Lower lobe of right lung (tissue), 2 donors: Measurements from ENCODE around the gene CARHSP1. TPM values are rescaled to one million over a fixed set of nuclear protein-coding genes. Genes with fewer than 3 reads are reported as not detected.

Experiments
- ATAC-seq, 2 donors: fragments of 200-7000 bp; cut with Tn5 transposase; one replicate each; pipeline ENCODE4 v1.9.1; 2020 to 2022; ENCODE audit warnings: mild to moderate bottlenecking in 2 of 2, moderate library complexity in 2 of 2
- DNase-seq: peaks from one replicate; pipeline ENCODE4 v3.0.0-alpha.2; 2020
- H3K27ac ChIP-seq: fragments of 200-600 bp; one replicate; pipeline ENCODE4 v1.8.0; 2022
- H3K27me3 ChIP-seq: fragments of 200-600 bp; one replicate; pipeline ENCODE4 v1.8.0; 2022; ENCODE audit warnings: low read depth
- H3K36me3 ChIP-seq: fragments of 200-600 bp; one replicate; pipeline ENCODE4 v1.8.0; 2022; ENCODE audit warnings: mild to moderate bottlenecking
- H3K4me1 ChIP-seq: fragments of 200-600 bp; one replicate; pipeline ENCODE4 v1.8.0; 2022
- H3K4me3 ChIP-seq: fragments of 200-600 bp; one replicate; pipeline ENCODE4 v1.8.0; 2022; ENCODE audit warnings: mild to moderate bottlenecking
- H3K9me3 ChIP-seq: fragments of 200-600 bp; one replicate; pipeline ENCODE4 v1.8.0; 2022
- CTCF ChIP-seq: fragments of 200-600 bp; IDR thresholded peaks from one replicate; pipeline ENCODE4 v1.8.0; 2022; ENCODE audit warnings: antibody characterized with exemption, mild to moderate bottlenecking
- intact Hi-C: fragments of 100-400 bp; cut with DNase I; formaldehyde crosslinking; loops from one replicate; pipeline ENCODE4 v1.11.0; 2022
- total RNA-seq: library from RNA; stranded (reverse); fragmentation: NEBNext Ultra II Directional; extraction: Animal tissue kit (Norgen Biotek cat#: 25700); gene quantifications from one replicate; pipeline ENCODE4 v1.2.1, GENCODE V29; 2021
- donor health status: DM: no; HTN: yes; CAD: no; lungs with severe emphysema.

Gene CARHSP1
- total RNA-seq, 1 donor from 2014 or later: 89.0 TPM

DNA sequence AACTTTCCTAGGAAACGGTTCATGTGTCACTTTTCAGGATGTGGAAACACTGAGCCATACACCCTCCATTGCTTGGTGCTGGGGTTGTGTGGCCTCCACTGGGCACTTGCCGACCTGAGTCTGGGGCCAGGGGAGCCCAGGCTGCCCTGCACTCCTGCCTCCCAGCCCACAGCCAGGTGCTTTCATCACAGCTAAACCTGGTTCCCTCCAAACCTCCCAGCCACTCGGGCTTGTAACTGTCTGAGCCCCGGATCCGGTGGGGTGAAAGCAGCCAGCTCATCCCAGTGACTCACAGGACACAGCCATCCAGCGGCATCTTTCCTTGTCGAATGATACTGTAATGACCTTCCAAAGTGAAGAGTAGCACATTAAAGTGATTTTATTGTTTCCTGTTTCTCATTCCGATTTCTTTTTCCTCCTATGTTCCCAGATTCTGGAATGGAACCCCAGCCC lies 19.8 kb downstream of the CARHSP1 start:
- H3K9me3 ChIP-seq: no peaks in the 10 kb centered on the region
- H3K27me3 ChIP-seq: no peaks in the 10 kb centered on the region
- TF ChIP-seq CTCF: no peak
- peaks cover 43% of the 10 kb centered on the region for H3K4me1 ChIP-seq
- H3K27ac ChIP-seq: no peak overlapping the region
- intact Hi-C loops: no loop called here
- peaks cover 70% of the 10 kb centered on the region for H3K36me3 ChIP-seq
- DNase-seq: no peak
- no peak overlapping the region for H3K4me3 ChIP-seq
- no peak for ATAC-seq

DNA sequence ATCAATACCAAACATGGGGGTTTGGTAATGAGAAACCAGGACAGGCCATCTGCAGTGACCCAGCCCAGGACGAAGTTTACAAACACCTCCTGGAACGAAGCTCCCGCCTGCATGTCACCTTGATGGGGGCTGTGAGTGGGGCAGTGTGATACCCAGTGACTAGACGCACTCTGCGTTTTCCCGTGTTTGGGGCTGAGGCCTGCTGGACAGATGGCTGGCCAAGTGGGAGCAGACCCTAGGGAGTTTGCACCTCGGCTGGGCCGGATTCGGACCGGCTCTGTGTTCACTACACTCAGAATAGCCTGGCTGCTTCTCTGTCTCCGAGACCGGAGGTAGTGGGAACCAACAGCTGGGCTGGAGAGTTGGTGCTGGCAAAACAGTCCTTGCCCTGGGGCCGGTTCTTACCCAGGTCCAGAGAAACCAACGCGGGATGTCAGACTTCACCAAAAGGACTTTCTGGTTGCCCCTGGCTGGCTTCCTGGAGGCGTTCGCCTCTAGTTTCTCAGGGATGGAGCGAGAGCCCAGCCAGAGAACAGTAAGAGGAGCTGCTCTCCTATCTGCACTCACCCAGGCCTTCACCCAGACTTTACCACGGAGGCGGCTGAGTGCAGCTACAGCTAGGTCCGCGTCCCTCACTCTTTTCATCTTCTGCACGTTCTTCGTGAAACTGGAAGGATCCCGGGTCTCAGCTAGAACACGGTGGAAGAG lies 20.4 kb downstream of the CARHSP1 start:
- TF ChIP-seq CTCF: no peak
- H3K27ac ChIP-seq: no peak overlapping the region
- ATAC-seq (no peak), DNase-seq (no peak)
- H3K4me3 ChIP-seq: no peak overlapping the region
- no peaks in the 10 kb centered on the region for H3K27me3 ChIP-seq
- intact Hi-C loops: no loop called here
- H3K4me1 ChIP-seq: peaks cover 40% of the 10 kb centered on the region
- peaks cover 66% of the 10 kb centered on the region for H3K36me3 ChIP-seq
- no peaks in the 10 kb centered on the region for H3K9me3 ChIP-seq

DNA sequence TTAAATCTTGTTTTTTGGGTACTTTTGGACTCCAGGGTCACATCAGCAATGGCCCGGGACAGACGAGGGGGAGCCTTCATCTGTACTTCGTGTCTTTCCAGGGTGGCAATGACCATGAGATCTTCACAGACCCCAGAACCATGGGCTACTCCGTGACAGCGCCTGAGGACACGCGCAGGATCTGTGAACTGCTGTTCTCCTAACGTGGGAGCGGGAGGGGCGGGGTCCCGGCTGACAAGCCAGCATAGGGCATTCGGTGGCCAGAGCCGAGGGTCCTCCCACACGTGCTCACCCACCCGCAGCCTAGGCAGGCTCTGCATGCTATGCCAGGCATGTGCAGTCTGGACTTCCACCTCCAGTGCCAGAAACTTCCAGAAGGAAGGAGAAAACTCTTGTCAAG lies 21.2 kb downstream of the CARHSP1 start:
- no peak for TF ChIP-seq CTCF
- DNase-seq (no peak), ATAC-seq (no peak)
- Histone ChIP-seq H3K27ac (no peak overlapping the region), H3K27me3 (no peaks in the 10 kb centered on the region), H3K4me1 (peaks cover 35% of the 10 kb centered on the region), H3K4me3 (no peak overlapping the region), H3K36me3 (peaks cover 58% of the 10 kb centered on the region), H3K9me3 (no peaks in the 10 kb centered on the region)
- intact Hi-C loops: no loop called here

GRCh38 chr16:8847145-8847544 lies 21.7 kb downstream of the CARHSP1 start:
- intact Hi-C loops: no loop called here
- DNase-seq (no peak), ATAC-seq (no peak)
- H3K9me3 ChIP-seq: no peaks in the 10 kb centered on the region
- no peak for TF ChIP-seq CTCF
- H3K4me1 ChIP-seq: peaks cover 30% of the 10 kb centered on the region
- H3K36me3 ChIP-seq: peaks cover 54% of the 10 kb centered on the region
- no peak overlapping the region for H3K4me3 ChIP-seq
- H3K27ac ChIP-seq: no peak overlapping the region
- H3K27me3 ChIP-seq: no peaks in the 10 kb centered on the region

DNA sequence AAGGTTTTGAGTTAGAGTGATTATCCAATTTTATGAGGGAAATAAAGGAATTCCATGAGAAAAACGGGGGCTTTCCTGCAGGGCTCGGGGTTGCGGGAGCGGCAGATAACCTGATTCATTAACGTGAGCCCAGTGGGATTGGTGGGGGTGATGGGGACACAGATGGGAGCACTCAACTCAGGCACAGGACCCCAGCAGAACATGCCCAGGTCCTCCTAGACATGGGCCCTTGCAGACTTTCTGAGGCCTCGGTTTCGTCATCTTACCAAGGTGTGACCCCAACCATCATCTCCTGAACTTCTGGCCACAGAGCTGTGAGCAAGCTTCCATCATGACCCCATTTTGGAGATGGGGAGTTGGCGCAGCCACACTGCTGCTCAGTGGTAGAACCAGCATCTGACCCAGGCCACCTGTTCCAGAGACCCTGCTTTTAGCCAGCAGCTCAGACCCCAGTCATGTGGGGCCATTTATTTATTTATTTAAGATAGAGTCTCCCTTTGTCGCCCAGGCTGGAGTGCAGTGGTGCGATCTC lies 22.3 kb downstream of the CARHSP1 start:
- Histone ChIP-seq H3K36me3 (peaks cover 51% of the 10 kb centered on the region), H3K4me1 (peaks cover 25% of the 10 kb centered on the region), H3K9me3 (no peaks in the 10 kb centered on the region), H3K27ac (no peak overlapping the region), H3K27me3 (no peaks in the 10 kb centered on the region), H3K4me3 (no peak overlapping the region)
- intact Hi-C loops: no loop called here
- no peak for TF ChIP-seq CTCF
- ATAC-seq (no peak), DNase-seq (no peak)
